GM23338 (cell line): ENCODE results near the gene NLRP1. TPM values are rescaled to one million over a fixed set of nuclear protein-coding genes. Genes with fewer than 3 reads are reported as not detected.

Experiments
- ATAC-seq: fragments of 200-7000 bp; cut with Tn5 transposase; 3 replicates; pipeline ENCODE4 v1.9.1; 2020
- DNase-seq: peaks from one replicate; pipeline ENCODE4 v3.0.0-alpha.2; 2015; ENCODE audit warnings: low spot score
- H2AFZ ChIP-seq: fragments of 200-600 bp; sonication (generic); 2 replicates; pipeline ENCODE4 v1.8.0; 2016; ENCODE audit warnings: antibody characterized with exemption, mild to moderate bottlenecking, moderate library complexity
- H3F3A ChIP-seq: fragments of 200-600 bp; sonication (generic); replicated peaks from 2 replicates; pipeline ENCODE4 v1.8.0; 2017; ENCODE audit warnings: antibody characterized with exemption, mixed run types, low read depth
- H3K27ac ChIP-seq: fragments of 200-600 bp; sonication (generic); 2 replicates; pipeline ENCODE4 v1.6.1; 2016; ENCODE audit warnings: low read depth
- H3K27me3 ChIP-seq: fragments of 200-600 bp; sonication (generic); 2 replicates; pipeline ENCODE4 v1.8.0; 2016; ENCODE audit warnings: mild to moderate bottlenecking, mixed run types, moderate library complexity; ENCODE audit not compliant: insufficient read depth
- H3K36me3 ChIP-seq: fragments of 200-600 bp; sonication (generic); 2 replicates; pipeline ENCODE4 v1.8.0; 2016; ENCODE audit warnings: mild to moderate bottlenecking; ENCODE audit not compliant: insufficient read depth
- H3K4me1 ChIP-seq: fragments of 200-600 bp; sonication (generic); 2 replicates; pipeline ENCODE4 v1.8.0; 2016; ENCODE audit warnings: mild to moderate bottlenecking, moderate library complexity; ENCODE audit not compliant: insufficient read depth
- H3K4me2 ChIP-seq: fragments of 200-600 bp; sonication (generic); 2 replicates; pipeline ENCODE4 v1.7.1; 2017; ENCODE audit warnings: mixed run types
- H3K4me3 ChIP-seq: fragments of 200-600 bp; sonication (generic); 2 replicates; pipeline ENCODE4 v1.6.1; 2016; ENCODE audit warnings: mixed run types
- H3K79me2 ChIP-seq: fragments of 200-600 bp; sonication (generic); replicated peaks from 2 replicates; pipeline ENCODE4 v1.8.0; 2017; ENCODE audit warnings: mild to moderate bottlenecking; ENCODE audit not compliant: insufficient read depth
- H3K9me2 ChIP-seq: fragments of 200-600 bp; sonication (generic); 2 replicates; pipeline ENCODE4 v1.8.0; 2017; ENCODE audit not compliant: insufficient read depth
- H4K20me1 ChIP-seq: fragments of 200-600 bp; sonication (generic); replicated peaks from 2 replicates; pipeline ENCODE4 v1.8.0; 2017; ENCODE audit warnings: mild to moderate bottlenecking; ENCODE audit not compliant: insufficient read depth
- H3K27ac Mint-ChIP-seq: 2 replicates; pipeline ENCODE4 v1.8.0; 2020; ENCODE audit warnings: inconsistent platforms, mild to moderate bottlenecking, moderate library complexity, mixed read lengths
- H3K27me3 Mint-ChIP-seq: 3 replicates; pipeline ENCODE4 v1.8.0; 2022; ENCODE audit warnings: low read depth, mild to moderate bottlenecking, moderate library complexity, mixed read lengths, inconsistent platforms; ENCODE audit not compliant: insufficient read depth, poor library complexity
- H3K36me3 Mint-ChIP-seq: 3 replicates; pipeline ENCODE4 v1.8.0; 2021; ENCODE audit warnings: low read depth, mild to moderate bottlenecking, inconsistent platforms, moderate library complexity, mixed read lengths
- H3K4me1 Mint-ChIP-seq: 3 replicates; pipeline ENCODE4 v1.8.0; 2020; ENCODE audit warnings: mild to moderate bottlenecking, inconsistent platforms, mixed read lengths
- H3K4me3 Mint-ChIP-seq: 3 replicates; pipeline ENCODE4 v1.8.0; 2021; ENCODE audit warnings: moderate library complexity, mild to moderate bottlenecking, inconsistent platforms, mixed read lengths
- H3K9me3 Mint-ChIP-seq: 3 replicates; pipeline ENCODE4 v1.8.0; 2020; ENCODE audit warnings: moderate library complexity, mild to moderate bottlenecking, inconsistent platforms, mixed read lengths
- CREB1 ChIP-seq: fragments of 250-450 bp; sonication (Bioruptor Pico); IDR thresholded peaks from 2 replicates; pipeline ENCODE4 v1.5.0; 2020; ENCODE audit warnings: low read depth, mild to moderate bottlenecking, moderate library complexity
- CTCF ChIP-seq, 2 experiments: fragments of 200-600 bp in 1 of 2; sonication (generic) in 1 of 2; conservative IDR thresholded peaks; 2 replicates each; pipeline versions ENCODE4 v1.5.1 to v1.6.1; 2016 to 2017; ENCODE audit warnings: antibody characterized with exemption in 2 of 2, low read depth in 2 of 2, mild to moderate bottlenecking in 2 of 2, moderate library complexity in 1 of 2
- EZH2 ChIP-seq: fragments of 200-600 bp; sonication (generic); IDR thresholded peaks from one replicate; pipeline ENCODE4 v1.8.0; 2017; ENCODE audit warnings: antibody characterized with exemption, mild to moderate bottlenecking, low read depth; ENCODE audit not compliant: unreplicated experiment
- JUNB ChIP-seq: IDR thresholded peaks from one replicate; pipeline ENCODE4 v1.6.1; 2016; ENCODE audit warnings: antibody characterized with exemption; ENCODE audit not compliant: unreplicated experiment
- REST ChIP-seq: IDR thresholded peaks from one replicate; pipeline ENCODE4 v1.6.1; 2018; ENCODE audit warnings: antibody characterized with exemption; ENCODE audit not compliant: unreplicated experiment
- STAT1 ChIP-seq: IDR thresholded peaks from one replicate; pipeline ENCODE4 v1.6.1; 2016; ENCODE audit warnings: antibody characterized with exemption; ENCODE audit not compliant: unreplicated experiment
- ZNF331 ChIP-seq: fragments of 250-450 bp; sonication (Bioruptor Pico); IDR thresholded peaks from 2 replicates; pipeline ENCODE4 v1.5.0; 2020; ENCODE audit warnings: low read depth, mild to moderate bottlenecking, moderate library complexity
- polyA plus RNA-seq: library from polyadenylated mRNA; unstranded; fragments of >200 nt; fragmentation: Nextera tagmentation; extraction: Ambion mirVana; gene quantifications from 2 replicates; pipeline ENCODE4 v1.2.1, GENCODE V29; 2016
- total RNA-seq: library from RNA; depleted of rRNA; stranded (reverse); fragments of >200 nt; shearing (Covaris generic); gene quantifications from 2 replicates; pipeline ENCODE4 v1.2.3, GENCODE V29; 2014
- TF ChIP-seq, protein P1 (sequence below): fragments of 250-450 bp; sonication (Bioruptor Pico); IDR thresholded peaks from 2 replicates; pipeline ENCODE4 v1.5.0; 2020; ENCODE audit warnings: mild to moderate bottlenecking, moderate library complexity

Gene NLRP1
- total and polyA plus RNA-seq, 2 experiments from 2014 or later, result 7.6 to 16.2 TPM

DNA sequence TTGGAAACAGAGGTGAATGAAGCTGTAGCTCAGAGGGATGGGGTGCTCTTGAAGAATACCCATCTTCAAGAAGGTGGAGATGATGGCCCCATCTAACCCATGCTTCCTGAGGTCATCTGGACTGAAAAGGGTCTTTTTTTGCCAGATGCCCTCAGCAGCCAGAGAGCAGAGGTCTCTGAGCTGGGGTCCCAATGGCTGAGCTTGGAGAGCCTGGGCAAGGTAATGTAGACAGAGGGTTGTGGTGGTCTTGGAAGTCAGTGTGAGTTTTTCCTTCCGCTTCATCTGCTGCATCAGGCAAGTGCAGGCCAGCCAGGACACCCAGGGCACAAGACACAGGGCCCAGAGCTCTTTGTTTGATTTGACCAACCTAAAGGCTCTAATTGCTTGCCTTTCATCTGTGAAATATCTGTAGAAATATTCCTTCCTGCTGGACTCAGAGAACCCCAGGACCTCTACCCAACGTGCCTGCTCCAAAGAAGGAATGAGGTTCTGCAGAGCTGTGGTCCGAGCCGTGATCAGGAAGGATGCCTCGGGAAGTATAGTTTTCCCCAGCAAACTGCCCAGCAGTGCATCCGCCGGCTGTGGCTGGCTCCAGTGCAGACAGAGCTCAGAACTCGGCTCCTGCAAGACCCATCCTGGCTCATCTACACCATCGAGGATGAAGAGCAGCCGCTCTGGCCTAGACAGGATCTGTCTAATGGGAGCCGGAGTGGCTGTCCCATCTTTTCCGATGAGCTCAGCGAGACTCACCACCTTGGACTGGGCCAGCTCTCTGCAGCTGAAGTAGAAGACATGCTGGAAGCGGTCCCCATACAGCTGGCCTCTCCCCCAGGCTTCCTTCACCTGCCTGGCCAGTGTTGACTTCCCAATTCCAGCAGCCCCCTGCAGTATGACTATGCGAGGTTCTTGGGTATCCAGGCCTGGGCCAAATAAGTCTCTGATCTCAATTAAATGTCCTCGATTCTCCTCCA, 25.2 kb downstream of the NLRP1 start:
- Histone ChIP-seq H3F3A (no peaks in the 10 kb centered on the region), H3K36me3 (no peaks in the 10 kb centered on the region), H3K27me3 (no peaks in the 10 kb centered on the region), H3K9me2 (0 out of 2 replicates have a peak, but pooled peaks cover 3% of the 10 kb centered on the region), H2AFZ (no peak overlapping the region), H4K20me1 (no peaks in the 10 kb centered on the region), H3K4me3 (no peak overlapping the region), H3K27ac (no peak overlapping the region), H3K4me1 (no peaks in the 10 kb centered on the region), H3K4me2 (no peak overlapping the region), H3K79me2 (no peaks in the 10 kb centered on the region)
- Mint-ChIP-seq H3K9me3 (no peaks in the 10 kb centered on the region), H3K27ac (no peak overlapping the region), H3K4me1 (no peaks in the 10 kb centered on the region; the same call in 2 of the 3 replicates), H3K36me3 (no peaks in the 10 kb centered on the region), H3K27me3 (peaks cover 10% of the 10 kb centered on the region), H3K4me3 (no peak overlapping the region)
- TF ChIP-seq ZNF331 (CRISPR knock-in tag) (no peak), STAT1 (no peak), JUNB (no peak), CREB1 (CRISPR knock-in tag) (no peak), CTCF (conservative IDR thresholded peaks at IDR 0.05; ENCODE audit: low read depth in 2 of 2) (no peak), REST (no peak), EZH2 (no peak)
- TF ChIP-seq, protein P1, sequence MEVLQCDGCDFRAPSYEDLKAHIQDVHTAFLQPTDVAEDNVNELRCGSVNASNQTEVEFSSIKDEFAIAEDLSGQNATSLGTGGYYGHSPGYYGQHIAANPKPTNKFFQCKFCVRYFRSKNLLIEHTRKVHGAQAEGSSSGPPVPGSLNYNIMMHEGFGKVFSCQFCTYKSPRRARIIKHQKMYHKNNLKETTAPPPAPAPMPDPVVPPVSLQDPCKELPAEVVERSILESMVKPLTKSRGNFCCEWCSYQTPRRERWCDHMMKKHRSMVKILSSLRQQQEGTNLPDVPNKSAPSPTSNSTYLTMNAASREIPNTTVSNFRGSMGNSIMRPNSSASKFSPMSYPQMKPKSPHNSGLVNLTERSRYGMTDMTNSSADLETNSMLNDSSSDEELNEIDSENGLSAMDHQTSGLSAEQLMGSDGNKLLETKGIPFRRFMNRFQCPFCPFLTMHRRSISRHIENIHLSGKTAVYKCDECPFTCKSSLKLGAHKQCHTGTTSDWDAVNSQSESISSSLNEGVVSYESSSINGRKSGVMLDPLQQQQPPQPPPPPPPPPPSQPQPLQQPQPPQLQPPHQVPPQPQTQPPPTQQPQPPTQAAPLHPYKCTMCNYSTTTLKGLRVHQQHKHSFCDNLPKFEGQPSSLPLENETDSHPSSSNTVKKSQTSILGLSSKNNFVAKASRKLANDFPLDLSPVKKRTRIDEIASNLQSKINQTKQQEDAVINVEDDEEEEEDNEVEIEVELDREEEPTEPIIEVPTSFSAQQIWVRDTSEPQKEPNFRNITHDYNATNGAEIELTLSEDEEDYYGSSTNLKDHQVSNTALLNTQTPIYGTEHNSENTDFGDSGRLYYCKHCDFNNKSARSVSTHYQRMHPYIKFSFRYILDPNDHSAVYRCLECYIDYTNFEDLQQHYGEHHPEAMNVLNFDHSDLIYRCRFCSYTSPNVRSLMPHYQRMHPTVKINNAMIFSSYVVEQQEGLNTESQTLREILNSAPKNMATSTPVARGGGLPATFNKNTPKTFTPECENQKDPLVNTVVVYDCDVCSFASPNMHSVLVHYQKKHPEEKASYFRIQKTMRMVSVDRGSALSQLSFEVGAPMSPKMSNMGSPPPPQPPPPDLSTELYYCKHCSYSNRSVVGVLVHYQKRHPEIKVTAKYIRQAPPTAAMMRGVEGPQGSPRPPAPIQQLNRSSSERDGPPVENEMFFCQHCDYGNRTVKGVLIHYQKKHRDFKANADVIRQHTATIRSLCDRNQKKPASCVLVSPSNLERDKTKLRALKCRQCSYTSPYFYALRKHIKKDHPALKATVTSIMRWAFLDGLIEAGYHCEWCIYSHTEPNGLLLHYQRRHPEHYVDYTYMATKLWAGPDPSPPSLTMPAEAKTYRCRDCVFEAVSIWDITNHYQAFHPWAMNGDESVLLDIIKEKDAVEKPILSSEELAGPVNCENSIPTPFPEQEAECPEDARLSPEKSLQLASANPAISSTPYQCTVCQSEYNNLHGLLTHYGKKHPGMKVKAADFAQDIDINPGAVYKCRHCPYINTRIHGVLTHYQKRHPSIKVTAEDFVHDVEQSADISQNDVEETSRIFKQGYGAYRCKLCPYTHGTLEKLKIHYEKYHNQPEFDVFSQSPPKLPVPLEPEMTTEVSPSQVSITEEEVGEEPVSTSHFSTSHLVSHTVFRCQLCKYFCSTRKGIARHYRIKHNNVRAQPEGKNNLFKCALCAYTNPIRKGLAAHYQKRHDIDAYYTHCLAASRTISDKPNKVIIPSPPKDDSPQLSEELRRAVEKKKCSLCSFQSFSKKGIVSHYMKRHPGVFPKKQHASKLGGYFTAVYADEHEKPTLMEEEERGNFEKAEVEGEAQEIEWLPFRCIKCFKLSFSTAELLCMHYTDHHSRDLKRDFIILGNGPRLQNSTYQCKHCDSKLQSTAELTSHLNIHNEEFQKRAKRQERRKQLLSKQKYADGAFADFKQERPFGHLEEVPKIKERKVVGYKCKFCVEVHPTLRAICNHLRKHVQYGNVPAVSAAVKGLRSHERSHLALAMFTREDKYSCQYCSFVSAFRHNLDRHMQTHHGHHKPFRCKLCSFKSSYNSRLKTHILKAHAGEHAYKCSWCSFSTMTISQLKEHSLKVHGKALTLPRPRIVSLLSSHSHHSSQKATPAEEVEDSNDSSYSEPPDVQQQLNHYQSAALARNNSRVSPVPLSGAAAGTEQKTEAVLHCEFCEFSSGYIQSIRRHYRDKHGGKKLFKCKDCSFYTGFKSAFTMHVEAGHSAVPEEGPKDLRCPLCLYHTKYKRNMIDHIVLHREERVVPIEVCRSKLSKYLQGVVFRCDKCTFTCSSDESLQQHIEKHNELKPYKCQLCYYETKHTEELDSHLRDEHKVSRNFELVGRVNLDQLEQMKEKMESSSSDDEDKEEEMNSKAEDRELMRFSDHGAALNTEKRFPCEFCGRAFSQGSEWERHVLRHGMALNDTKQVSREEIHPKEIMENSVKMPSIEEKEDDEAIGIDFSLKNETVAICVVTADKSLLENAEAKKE (CRISPR knock-in tag), result no peak
- ATAC-seq, result no peak
- DNase-seq, result no peak
